Measurements from ENCODE around the gene ADORA1.

Gene ADORA1

DNA sequence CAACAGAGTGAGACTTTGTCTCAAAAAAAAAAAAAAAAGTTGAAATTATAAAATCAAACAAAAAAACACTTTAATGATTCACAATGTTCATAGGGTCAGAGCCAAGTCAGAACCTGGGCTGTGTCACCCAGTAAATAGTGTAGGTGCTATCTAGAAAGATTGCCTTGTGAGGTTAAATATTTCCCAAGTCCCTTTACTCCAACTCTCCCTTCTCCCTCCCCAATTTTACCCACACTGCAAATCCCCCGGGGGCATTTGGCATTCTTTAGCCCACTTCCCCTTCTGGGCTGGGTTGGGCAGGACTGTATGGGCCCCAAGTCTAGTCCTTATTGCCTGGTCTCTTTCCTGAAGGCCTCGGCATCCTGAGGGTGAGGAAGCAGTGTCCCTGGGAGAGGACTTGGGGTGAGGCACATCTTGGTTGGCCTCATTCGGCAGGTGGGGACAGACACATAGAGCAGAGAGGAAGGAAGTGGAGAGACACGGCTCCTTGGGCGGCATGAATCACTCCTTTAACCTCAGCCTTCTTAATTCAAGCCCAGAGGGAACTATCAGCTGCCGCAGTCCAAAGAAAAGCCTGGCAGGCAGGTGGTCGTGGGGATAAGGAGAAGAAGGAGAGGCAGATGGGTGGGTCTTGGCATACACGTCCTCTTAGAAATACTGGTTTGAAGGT, 8.2 kb downstream of the ADORA1 start:
- peak in 3 of 10 donors; percentile 16 to 52 (median 49) for DNase-seq
- intact Hi-C loops (cut with DNase I) = no loop called here

DNA sequence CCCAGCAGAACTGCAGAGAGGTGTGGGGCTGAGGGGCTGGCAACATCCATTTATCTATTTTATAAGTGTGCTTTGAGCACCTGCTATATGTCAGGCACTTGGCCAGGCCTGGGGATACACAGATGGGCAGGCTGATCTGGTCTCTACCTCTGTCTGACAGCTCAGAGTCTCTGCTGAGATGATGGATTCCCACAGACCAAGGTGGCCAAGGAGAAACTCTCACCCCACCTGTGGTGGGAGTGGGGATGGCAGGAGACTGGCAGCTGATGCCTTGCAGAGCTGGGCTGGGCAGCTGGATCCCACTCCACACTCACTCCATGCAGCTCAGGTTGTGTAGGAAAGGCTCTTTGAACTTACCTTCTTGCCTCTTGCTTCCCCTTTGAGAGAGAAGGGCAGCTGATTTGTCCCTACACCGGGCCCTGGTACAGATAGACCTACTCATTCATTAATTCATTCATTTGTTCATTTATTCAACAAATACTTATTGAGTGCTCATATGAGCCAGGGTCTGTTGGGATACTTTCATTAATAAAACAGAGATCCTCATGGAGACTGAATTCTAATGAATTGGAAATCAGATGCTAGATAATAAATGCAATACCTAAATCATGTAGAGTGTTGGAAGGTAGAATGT, 9.0 kb downstream of the ADORA1 start:
- peak in 3 of 10 donors; percentile 67 to 68 (median 68) for DNase-seq
- intact Hi-C loops (cut with DNase I) = no loop called here

DNA sequence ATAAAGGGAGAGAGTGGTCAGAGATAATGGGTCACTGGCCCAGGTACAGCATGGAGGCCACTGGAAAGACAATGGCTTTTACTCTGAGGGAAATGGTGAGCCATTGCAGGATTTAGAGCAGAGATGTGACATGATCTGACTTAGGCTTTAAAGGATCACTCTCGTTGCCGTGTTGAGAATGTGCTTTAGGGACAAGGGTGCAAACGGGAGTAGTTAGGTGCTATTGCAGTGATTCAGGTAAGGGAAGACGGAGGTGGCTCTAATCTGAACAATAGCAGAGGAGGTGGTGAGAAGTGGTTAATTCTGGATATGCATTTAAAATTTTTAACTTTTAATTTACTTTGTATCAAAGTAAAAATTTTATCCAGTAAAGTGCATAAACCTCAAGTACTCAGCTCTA, 9.8 kb downstream of the ADORA1 start:
- intact Hi-C loops (cut with DNase I) = no loop called here
- DNase-seq = no peak

DNA sequence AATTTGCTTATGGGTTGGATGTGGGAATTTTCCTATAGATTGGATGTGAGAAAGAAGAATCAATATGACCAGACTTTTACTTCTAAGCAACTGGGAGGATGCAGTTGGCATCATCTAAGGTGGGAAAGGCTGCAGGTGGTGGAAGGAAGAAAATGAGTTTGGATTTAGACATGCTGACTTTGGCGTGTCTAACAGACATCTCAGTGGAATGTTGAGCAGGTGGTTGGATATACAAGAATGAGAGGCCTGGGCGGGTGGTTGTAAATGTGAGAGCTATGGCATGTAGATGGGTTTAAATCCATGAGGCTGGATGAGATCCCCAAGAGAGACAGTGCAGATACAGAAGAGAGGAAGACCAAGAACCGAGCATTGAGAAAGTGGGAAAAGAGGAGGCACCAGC, 10.5 kb downstream of the ADORA1 start:
- intact Hi-C loops (cut with DNase I) = no loop called here
- DNase-seq = peak in 2 of 10 donors; percentile 19 to 48

DNA sequence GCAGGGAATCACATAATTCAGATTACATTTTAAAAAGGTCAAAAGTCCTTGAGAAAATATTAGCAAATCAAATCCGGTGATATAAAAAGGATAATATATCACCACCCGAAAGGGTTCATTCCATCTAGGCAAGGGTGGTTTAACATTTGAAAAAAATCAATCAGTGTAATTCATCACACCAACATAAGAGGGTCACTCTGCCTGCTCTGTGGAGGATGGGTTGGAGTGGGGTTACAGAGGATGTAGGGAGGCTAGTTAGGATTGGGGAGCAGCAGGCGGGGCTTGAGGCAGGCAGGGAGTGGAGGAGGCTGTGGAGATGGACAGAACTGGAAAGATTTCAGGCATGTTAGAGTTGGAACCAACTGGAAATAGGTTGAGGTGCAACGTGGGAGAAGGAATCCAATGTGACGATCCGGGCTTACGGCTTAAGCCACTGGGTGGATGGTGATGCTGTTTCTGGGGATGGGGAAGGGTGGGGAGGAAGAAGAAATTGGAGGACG, 12.5 kb downstream of the ADORA1 start:
- intact Hi-C loops (cut with DNase I) = no loop called here

DNA sequence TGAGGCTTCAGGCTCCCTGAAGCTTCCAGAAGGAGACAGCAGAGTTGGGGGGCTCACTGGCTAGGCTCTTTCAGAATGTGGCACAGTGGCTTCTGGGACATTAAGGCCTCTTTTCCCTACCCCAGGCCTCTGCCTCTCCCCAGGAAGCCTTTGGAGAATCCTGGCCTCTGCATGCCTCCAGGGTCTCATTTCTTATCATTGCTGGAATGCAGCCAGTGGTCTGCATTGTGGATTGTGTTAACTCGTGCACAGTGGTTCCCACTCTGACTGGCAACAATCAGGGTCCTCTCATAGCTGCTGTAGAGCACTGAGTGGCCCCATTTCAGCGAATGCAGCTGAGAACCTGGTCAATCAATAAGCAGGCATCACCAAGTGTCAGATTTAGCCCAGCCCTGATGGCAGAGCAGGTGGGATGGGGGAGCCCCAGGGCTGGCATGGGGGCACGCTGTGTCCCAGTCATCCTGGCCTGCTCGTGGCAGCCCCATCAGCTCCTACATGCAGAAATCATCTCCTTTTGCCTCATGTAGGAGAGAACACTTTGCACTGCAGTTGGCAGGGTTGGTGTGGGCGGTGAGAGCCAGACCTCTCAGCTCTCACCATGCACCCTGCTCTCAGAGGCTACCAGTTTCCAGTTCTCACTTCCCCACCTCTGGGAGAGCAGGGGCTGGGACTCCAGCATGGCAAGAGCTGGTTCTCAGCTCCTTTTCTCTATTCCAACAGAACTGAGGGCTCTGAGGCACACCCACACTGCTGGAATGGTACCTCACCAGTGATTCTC, 13.4 kb downstream of the ADORA1 start:
- intact Hi-C loops (cut with DNase I) = no loop called here
- peak in 3 of 10 donors; percentile 68 to 86 (median 81) for DNase-seq

More for the DNA sequence above, 12.5 kb downstream of the ADORA1 start:
- DNase-seq = peak in 3 of 10 donors; percentile 50 to 62 (median 50)

DNA sequence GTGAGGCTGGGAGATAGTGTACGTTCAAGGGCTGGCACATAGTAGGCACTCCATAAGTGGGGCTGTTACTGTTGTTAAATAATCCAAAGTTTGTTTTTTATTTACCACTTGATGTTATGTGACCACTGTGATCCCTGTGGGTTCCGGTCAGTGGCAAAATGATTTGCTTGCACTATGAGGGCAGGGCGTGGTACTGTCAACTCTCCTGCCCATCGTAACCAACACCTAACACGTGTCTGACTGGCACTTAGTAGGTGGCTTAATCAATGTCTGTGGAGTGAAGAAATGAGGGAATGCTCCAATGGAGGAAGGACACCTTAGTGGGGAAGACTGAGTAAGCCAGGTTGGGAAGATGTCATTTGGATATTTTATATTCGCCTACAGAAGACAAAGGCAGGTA, 14.6 kb downstream of the ADORA1 start:
- intact Hi-C loops (cut with DNase I) = no loop called here
- peak in 1 of 10 donors; percentile 73 for DNase-seq

DNA sequence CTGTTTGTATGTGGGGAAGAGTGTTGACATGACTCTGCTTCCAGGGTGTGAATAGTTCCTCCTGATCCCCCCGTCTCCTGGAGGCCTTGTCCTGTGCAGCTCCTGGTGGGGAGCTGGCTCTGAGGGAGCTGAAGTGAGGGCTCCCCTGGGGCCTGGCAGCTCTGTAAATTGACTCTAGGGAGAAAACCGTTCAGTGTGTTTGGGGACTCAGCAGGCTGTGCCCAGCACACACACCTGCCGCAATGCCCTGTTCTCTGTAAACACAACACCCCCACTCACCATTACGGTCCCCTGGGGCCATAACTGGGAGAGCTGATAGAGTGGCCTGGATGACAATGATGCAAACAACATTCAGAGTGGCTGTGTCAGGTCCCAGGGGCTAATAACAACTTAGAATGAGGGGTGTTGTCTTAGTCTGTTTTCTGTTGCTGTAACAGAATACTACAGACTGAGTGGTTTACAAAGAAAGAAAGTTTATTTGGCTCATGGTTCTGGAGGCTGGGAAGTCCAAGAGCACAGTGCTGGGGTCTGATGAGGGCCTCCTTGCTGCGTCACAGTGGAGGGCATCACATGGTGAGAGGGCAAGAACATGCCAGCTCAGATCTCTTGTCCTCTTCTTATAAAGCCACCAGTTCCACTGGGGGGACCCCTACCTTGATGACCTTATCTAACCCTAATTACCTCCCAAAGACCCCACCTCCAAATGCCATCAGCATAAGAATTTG, 15.3 kb downstream of the ADORA1 start:
- DNase-seq = peak in 2 of 10 donors; percentile 24 to 47
- intact Hi-C loops (cut with DNase I) = no loop called here

DNA sequence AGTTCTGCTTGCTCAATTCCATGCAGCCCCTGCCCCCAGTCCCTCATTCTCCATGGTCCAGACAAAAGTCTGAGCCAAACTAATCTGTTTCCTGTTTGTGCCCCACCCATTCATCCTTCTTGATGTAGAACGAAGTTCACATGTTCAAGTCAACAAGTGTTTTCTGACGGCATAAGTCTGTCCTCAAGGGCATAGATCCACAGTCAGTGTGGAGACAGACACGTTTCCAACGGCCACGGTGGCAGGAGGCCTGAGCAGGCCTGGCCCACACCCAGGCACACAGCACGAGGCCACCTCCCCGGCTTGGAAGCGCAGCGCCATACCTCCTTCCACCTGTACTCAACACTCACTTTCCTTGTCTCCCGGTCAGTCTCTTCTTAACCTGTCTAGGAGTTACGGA, 16.1 kb downstream of the ADORA1 start:
- DNase-seq = peak in 3 of 10 donors; percentile 54 to 77 (median 72)
- intact Hi-C loops (cut with DNase I) = no loop called here

DNA sequence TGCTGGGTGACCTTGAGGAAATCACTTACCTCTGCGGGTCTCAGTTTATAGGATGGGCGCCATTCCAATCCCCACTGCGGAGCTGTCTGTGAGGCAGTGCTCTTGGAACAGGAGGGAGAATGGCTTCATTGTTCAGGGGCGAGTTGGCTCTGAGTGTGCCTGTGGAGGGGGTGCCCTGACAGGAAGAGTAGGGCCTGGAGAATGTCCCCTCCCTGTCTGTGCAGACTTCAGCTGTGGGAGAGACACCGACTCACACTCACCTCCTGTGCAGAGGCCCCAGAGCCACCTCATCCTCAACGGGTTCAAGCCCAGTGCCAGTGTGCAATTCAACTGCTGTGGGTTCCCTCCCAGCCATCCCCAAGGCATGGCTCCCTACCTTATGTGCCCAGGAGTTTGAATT, 17.1 kb downstream of the ADORA1 start:
- DNase-seq = peak; percentile 59 to 96 (median 74)
- intact Hi-C loops (cut with DNase I) = no loop called here

DNA sequence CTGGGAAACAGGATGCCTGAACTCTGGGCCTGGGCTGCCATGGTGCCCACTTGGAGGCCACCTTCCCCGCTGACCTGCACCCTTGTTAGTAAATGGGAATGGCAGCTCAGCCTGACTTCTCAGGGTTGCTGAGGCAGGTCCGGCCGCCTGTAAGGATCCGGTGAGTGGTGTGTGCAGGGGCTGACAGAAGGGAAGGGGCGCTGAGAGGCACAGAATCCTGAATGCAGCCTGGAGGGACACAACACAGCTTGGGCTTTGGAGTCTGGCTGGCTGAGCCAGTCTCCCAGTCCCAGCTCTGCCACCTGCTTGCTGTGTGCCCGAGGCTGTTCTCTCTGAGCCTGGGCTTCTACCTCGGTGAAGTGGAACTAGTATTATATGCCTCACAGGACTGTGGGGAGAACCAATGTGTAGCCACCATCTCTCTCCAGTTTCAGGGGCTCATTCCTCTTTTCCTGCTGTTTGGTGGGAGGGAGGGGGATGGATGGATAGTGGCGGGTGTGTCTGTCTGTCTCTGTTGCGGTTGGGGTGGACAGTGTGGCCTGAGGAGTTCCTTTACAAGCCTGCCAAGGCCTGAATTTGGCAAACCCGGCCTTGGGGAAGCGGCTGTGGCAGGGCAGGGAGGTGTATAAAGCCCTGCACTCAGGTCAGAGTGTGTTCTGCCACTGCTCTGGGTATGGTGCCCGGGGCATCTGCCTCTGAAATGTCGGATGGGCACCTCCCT, 18.0 kb downstream of the ADORA1 start:
- intact Hi-C loops (cut with DNase I) = no loop called here
- peak in 3 of 10 donors; percentile 66 to 76 (median 76) for DNase-seq

DNA sequence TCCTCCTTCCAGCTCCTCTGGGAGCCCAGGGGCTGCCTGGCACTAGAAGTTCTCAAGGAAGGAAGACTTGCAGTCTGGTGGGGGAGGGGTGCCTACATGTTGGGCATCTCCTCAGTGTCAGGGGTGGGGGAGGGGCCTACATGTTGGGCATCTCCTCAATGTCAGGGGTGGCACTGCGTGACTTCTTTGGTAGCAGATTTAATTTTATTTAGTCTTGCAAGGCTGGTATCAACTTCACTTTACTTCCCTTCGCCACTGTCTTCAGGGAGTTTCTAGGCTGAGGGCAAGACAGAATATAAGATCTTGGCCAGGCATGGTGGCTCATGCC, 18.5 kb downstream of the ADORA1 start:
- intact Hi-C loops (cut with DNase I) = no loop called here
- DNase-seq = peak in 1 of 10 donors; percentile 1

DNA sequence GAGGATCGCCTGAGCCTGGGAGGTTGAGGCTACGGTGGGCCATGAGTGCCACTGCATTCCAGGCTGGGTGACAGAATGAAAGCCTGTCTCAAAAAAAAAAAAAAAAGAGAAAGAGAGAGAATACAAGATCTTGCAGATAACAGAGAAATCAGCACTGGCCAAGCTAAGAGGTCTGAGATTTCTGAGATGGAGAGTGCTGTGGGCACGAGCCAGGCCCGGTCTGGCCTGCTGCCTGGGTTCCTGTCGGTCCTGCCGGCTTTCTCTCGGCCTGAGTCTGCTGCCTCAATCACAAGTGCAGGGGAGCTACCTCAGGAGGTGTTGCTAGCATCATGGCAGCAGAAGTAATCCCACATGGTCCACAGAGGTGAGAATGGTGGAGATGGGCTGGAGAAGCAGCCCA, 19.0 kb downstream of the ADORA1 start:
- peak in 4 of 10 donors; percentile 65 to 91 (median 78) for DNase-seq
- intact Hi-C loops (cut with DNase I) = no loop called here

DNA sequence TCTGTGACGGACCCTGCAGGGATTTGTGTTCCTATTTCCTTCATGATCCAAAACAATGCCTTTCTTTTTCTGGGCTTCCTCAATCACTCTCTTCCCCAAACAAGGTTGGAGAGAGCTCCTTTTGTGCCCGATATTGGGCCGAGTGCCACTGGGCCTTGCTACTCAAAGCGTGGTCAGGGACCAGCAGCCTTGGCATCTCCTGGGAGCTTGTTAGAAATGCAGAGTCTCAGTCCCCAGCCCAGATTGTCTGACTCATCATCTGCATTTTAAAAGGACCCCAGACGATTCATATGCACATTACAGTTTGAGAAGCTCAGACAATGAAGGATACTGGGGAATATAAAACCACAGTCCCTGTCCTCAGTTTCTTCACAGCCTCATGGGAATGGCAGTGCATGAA, 19.9 kb downstream of the ADORA1 start:
- intact Hi-C loops (cut with DNase I) = no loop called here
- peak in 7 of 10 donors; percentile 50 to 93 (median 76) for DNase-seq

DNA sequence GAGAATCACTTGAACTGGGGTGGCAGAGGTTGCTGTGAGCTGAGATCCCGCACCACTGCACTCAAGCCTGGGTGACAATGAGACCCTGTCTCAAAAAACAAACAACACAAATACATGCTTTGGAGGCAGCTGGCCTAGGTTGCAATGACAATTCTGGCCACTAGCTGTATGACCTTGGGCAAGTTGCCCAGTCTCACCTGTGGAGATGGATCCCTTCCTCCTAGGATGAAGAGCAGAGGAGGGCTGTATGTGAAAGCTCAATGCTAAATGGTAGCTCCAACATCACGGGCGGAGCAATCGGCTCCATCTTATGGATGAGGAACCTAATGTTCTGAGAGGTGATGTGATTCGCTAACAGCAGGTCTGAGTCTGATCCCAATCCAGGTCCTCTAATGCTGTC, 20.6 kb downstream of the ADORA1 start:
- peak in 3 of 10 donors; percentile 41 to 75 (median 59) for DNase-seq
- intact Hi-C loops (cut with DNase I) = no loop called here

DNA sequence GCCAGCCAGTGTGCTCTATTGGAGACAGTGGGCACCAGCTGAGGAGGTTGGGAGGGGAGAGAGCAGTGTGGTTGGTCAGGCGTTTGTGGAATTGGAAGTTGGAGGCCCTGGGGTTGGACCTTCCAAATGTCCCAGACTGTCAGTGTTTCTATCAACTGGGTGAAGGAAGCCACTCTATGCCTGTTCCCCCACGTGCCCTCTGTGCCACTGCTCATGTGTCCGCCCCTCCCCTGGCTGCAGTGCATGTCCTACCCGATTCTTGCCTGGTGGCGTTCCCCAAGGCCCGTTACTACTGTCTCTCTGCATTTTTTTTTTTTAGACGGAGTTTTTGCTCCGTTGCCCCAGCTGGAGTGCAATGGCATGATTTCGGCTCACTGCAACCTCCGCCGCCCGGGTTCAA, 21.1 kb downstream of the ADORA1 start:
- peak in 3 of 10 donors; percentile 75 to 89 (median 82) for DNase-seq
- intact Hi-C loops (cut with DNase I) = no loop called here

DNA sequence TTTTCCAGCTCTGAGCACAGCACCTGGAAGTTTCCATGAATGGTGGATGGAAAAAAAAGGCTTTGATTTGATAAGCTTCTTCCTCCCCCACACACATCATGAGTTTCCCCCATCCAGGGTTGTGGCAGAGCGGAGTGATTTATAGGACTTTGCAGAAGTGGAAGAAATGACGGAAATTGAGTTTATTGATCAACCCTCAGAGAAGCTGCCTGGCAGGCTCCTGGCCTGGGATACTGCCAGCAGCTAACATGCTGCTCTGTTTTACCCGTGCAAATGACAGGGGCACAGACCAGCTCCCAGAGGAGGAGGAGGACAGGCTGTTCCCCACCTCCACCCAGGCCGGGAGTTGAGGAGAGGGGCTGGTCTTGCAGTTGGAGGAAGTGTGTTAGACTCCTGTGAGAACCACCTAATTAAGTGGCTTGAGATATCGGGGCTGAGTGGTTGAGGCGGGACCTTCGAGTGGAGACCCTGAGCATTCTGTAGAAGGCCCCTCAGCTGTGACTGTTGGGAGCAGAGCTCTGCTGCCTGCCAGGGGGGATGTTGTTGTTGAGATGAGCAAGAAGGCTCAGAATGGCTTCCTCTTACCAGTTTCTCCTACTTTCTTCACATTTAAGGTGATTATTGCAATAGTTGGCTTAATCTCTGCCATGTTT, 21.8 kb downstream of the ADORA1 start:
- intact Hi-C loops (cut with DNase I) = no loop called here
- peak in 3 of 10 donors; percentile 54 to 77 (median 69) for DNase-seq

DNA sequence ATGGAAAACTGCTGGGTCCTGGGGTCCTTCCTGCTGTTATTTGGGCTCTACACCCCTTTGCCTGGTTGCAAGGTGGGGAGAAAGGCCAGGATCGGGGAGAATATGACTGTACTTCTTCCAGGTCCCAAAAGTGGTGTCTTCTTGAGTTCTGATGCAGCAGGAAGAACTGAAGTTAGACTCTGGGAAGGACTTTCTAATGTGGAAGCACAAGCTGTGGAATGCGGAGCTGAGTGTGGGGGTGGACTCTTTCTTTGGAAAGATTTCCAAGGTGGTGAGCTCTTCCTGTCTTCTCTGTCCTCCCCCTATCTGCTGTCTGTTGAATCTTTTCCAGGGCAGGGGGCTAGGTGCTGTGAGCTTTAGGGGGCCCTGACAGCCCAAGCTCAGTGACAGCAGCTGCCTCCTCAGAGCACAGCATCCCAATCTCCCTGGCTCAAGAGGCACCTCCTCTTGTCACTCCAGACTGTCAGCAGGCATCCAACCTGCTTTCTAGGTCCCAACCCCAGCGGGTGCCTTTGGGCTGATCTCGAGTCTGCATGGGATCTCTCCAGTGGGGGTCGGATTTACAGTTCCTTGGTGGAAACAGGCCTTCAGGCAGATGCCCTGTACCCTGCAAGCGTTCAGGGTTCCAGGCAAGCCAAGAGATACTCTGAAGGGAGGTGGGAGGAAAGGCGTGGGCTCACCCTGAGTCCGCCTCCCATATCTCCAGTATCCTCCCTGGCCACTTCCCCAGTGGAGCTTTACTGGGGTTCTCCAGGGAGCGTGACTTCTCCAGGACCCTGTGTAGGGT, 23.2 kb downstream of the ADORA1 start:
- DNase-seq = peak in 3 of 10 donors; percentile 45 to 64 (median 54)
- intact Hi-C loops (cut with DNase I) = no loop called here

Measured in posterior cingulate gyrus (tissue), 11 donors.